Neural progenitor cell (in vitro differentiated cells): ENCODE results near the gene CCDC8.
"Not testable (repeated sequence)": the region's sequence is repeated elsewhere in the genome, so short reads cannot be mapped to it uniquely, and the experiment has no call there.

ENCODE experiments used
- EZH2 ChIP-seq: fragments of 200-600 bp; sonication (generic); IDR thresholded peaks from 2 replicates; pipeline ENCODE4 v1.6.1; 2017; ENCODE audit warnings: antibody characterized with exemption, mild to moderate bottlenecking, moderate library complexity
- EZH2phosphoT487 ChIP-seq: fragments of 200-600 bp; sonication (generic); IDR thresholded peaks from 2 replicates; pipeline ENCODE4 v1.6.1; 2017; ENCODE audit warnings: antibody characterized with exemption
- TF ChIP-seq, protein P1 (sequence below): fragments of 200-600 bp; sonication (generic); IDR thresholded peaks from 2 replicates; pipeline ENCODE4 v1.5.1; 2017; ENCODE audit warnings: antibody characterized with exemption, mild to moderate bottlenecking

DNA sequence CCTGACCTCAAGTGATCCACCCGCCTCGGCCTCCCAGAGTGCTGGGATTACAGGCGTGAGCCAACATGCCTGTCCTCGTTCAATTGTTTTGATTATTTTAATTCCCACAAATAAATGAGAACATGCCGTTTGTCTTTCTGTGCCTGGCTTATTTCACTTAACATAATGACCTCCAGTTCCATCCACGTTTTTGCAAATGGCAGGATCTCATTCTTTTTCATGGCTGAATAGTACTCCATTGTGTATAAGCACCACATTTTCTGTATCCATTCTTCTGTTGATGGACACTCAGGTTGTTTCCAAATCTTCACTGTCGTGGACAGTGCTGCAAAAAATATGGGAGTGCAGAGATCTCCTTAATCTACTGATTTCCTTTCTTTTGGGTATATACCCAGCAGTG lies 20.1 kb upstream of the CCDC8 start:
- TF ChIP-seq, protein P1, sequence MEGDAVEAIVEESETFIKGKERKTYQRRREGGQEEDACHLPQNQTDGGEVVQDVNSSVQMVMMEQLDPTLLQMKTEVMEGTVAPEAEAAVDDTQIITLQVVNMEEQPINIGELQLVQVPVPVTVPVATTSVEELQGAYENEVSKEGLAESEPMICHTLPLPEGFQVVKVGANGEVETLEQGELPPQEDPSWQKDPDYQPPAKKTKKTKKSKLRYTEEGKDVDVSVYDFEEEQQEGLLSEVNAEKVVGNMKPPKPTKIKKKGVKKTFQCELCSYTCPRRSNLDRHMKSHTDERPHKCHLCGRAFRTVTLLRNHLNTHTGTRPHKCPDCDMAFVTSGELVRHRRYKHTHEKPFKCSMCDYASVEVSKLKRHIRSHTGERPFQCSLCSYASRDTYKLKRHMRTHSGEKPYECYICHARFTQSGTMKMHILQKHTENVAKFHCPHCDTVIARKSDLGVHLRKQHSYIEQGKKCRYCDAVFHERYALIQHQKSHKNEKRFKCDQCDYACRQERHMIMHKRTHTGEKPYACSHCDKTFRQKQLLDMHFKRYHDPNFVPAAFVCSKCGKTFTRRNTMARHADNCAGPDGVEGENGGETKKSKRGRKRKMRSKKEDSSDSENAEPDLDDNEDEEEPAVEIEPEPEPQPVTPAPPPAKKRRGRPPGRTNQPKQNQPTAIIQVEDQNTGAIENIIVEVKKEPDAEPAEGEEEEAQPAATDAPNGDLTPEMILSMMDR: not testable (repeated sequence)
- TF ChIP-seq EZH2phosphoT487, EZH2: not testable (repeated sequence)
